GM23338 (cell line): Measurements from ENCODE around the gene ZNF277. TPM values are rescaled to one million over a fixed set of nuclear protein-coding genes. Genes with fewer than 3 reads are reported as not detected.

ENCODE experiments used
- ATAC-seq: fragments of 200-7000 bp; cut with Tn5 transposase; 3 replicates; pipeline ENCODE4 v1.9.1; 2020
- DNase-seq: peaks from one replicate; pipeline ENCODE4 v3.0.0-alpha.2; 2015; ENCODE audit warnings: low spot score
- H2AFZ ChIP-seq: fragments of 200-600 bp; sonication (generic); 2 replicates; pipeline ENCODE4 v1.8.0; 2016; ENCODE audit warnings: antibody characterized with exemption, mild to moderate bottlenecking, moderate library complexity
- H3F3A ChIP-seq: fragments of 200-600 bp; sonication (generic); replicated peaks from 2 replicates; pipeline ENCODE4 v1.8.0; 2017; ENCODE audit warnings: antibody characterized with exemption, mixed run types, low read depth
- H3K27ac ChIP-seq: fragments of 200-600 bp; sonication (generic); 2 replicates; pipeline ENCODE4 v1.6.1; 2016; ENCODE audit warnings: low read depth
- H3K27me3 ChIP-seq: fragments of 200-600 bp; sonication (generic); 2 replicates; pipeline ENCODE4 v1.8.0; 2016; ENCODE audit warnings: mild to moderate bottlenecking, mixed run types, moderate library complexity; ENCODE audit not compliant: insufficient read depth
- H3K36me3 ChIP-seq: fragments of 200-600 bp; sonication (generic); 2 replicates; pipeline ENCODE4 v1.8.0; 2016; ENCODE audit warnings: mild to moderate bottlenecking; ENCODE audit not compliant: insufficient read depth
- H3K4me1 ChIP-seq: fragments of 200-600 bp; sonication (generic); 2 replicates; pipeline ENCODE4 v1.8.0; 2016; ENCODE audit warnings: mild to moderate bottlenecking, moderate library complexity; ENCODE audit not compliant: insufficient read depth
- H3K4me2 ChIP-seq: fragments of 200-600 bp; sonication (generic); 2 replicates; pipeline ENCODE4 v1.7.1; 2017; ENCODE audit warnings: mixed run types
- H3K4me3 ChIP-seq: fragments of 200-600 bp; sonication (generic); 2 replicates; pipeline ENCODE4 v1.6.1; 2016; ENCODE audit warnings: mixed run types
- H3K79me2 ChIP-seq: fragments of 200-600 bp; sonication (generic); replicated peaks from 2 replicates; pipeline ENCODE4 v1.8.0; 2017; ENCODE audit warnings: mild to moderate bottlenecking; ENCODE audit not compliant: insufficient read depth
- H3K9me2 ChIP-seq: fragments of 200-600 bp; sonication (generic); 2 replicates; pipeline ENCODE4 v1.8.0; 2017; ENCODE audit not compliant: insufficient read depth
- H4K20me1 ChIP-seq: fragments of 200-600 bp; sonication (generic); replicated peaks from 2 replicates; pipeline ENCODE4 v1.8.0; 2017; ENCODE audit warnings: mild to moderate bottlenecking; ENCODE audit not compliant: insufficient read depth
- H3K27ac Mint-ChIP-seq: 2 replicates; pipeline ENCODE4 v1.8.0; 2020; ENCODE audit warnings: inconsistent platforms, mild to moderate bottlenecking, moderate library complexity, mixed read lengths
- H3K27me3 Mint-ChIP-seq: 3 replicates; pipeline ENCODE4 v1.8.0; 2022; ENCODE audit warnings: low read depth, mild to moderate bottlenecking, moderate library complexity, mixed read lengths, inconsistent platforms; ENCODE audit not compliant: insufficient read depth, poor library complexity
- H3K36me3 Mint-ChIP-seq: 3 replicates; pipeline ENCODE4 v1.8.0; 2021; ENCODE audit warnings: low read depth, mild to moderate bottlenecking, inconsistent platforms, moderate library complexity, mixed read lengths
- H3K4me1 Mint-ChIP-seq: 3 replicates; pipeline ENCODE4 v1.8.0; 2020; ENCODE audit warnings: mild to moderate bottlenecking, inconsistent platforms, mixed read lengths
- H3K4me3 Mint-ChIP-seq: 3 replicates; pipeline ENCODE4 v1.8.0; 2021; ENCODE audit warnings: moderate library complexity, mild to moderate bottlenecking, inconsistent platforms, mixed read lengths
- H3K9me3 Mint-ChIP-seq: 3 replicates; pipeline ENCODE4 v1.8.0; 2020; ENCODE audit warnings: moderate library complexity, mild to moderate bottlenecking, inconsistent platforms, mixed read lengths
- CREB1 ChIP-seq: fragments of 250-450 bp; sonication (Bioruptor Pico); IDR thresholded peaks from 2 replicates; pipeline ENCODE4 v1.5.0; 2020; ENCODE audit warnings: low read depth, mild to moderate bottlenecking, moderate library complexity
- CTCF ChIP-seq, 2 experiments: fragments of 200-600 bp in 1 of 2; sonication (generic) in 1 of 2; conservative IDR thresholded peaks; 2 replicates each; pipeline versions ENCODE4 v1.5.1 to v1.6.1; 2016 to 2017; ENCODE audit warnings: antibody characterized with exemption in 2 of 2, low read depth in 2 of 2, mild to moderate bottlenecking in 2 of 2, moderate library complexity in 1 of 2
- ETS1 ChIP-seq: IDR thresholded peaks from 2 replicates; pipeline ENCODE4 v1.6.1; 2016; ENCODE audit warnings: antibody characterized with exemption
- EZH2 ChIP-seq: fragments of 200-600 bp; sonication (generic); IDR thresholded peaks from one replicate; pipeline ENCODE4 v1.8.0; 2017; ENCODE audit warnings: antibody characterized with exemption, mild to moderate bottlenecking, low read depth; ENCODE audit not compliant: unreplicated experiment
- EZH2phosphoT487 ChIP-seq: fragments of 200-600 bp; sonication (generic); IDR thresholded peaks from one replicate; pipeline ENCODE4 v1.8.1; 2018; ENCODE audit warnings: antibody characterized with exemption; ENCODE audit not compliant: unreplicated experiment
- JUNB ChIP-seq: IDR thresholded peaks from one replicate; pipeline ENCODE4 v1.6.1; 2016; ENCODE audit warnings: antibody characterized with exemption; ENCODE audit not compliant: unreplicated experiment
- NANOG ChIP-seq: IDR thresholded peaks from 2 replicates; pipeline ENCODE4 v1.6.1; 2016; ENCODE audit warnings: antibody characterized with exemption, borderline replicate concordance
- POLR2AphosphoS5 ChIP-seq: IDR thresholded peaks from 2 replicates; pipeline ENCODE4 v1.6.1; 2016; ENCODE audit warnings: antibody characterized with exemption, low read depth
- REST ChIP-seq: IDR thresholded peaks from one replicate; pipeline ENCODE4 v1.6.1; 2018; ENCODE audit warnings: antibody characterized with exemption; ENCODE audit not compliant: unreplicated experiment
- STAT1 ChIP-seq: IDR thresholded peaks from one replicate; pipeline ENCODE4 v1.6.1; 2016; ENCODE audit warnings: antibody characterized with exemption; ENCODE audit not compliant: unreplicated experiment
- ZNF114 ChIP-seq: fragments of 250-450 bp; sonication (Bioruptor Pico); IDR thresholded peaks from 2 replicates; pipeline ENCODE4 v1.5.0; 2020; ENCODE audit warnings: mild to moderate bottlenecking, moderate library complexity
- ZNF331 ChIP-seq: fragments of 250-450 bp; sonication (Bioruptor Pico); IDR thresholded peaks from 2 replicates; pipeline ENCODE4 v1.5.0; 2020; ENCODE audit warnings: low read depth, mild to moderate bottlenecking, moderate library complexity
- ZNF462 ChIP-seq: fragments of 250-450 bp; sonication (Bioruptor Pico); IDR thresholded peaks from 2 replicates; pipeline ENCODE4 v1.5.0; 2020; ENCODE audit warnings: mild to moderate bottlenecking, moderate library complexity
- polyA plus RNA-seq: library from polyadenylated mRNA; unstranded; fragments of >200 nt; fragmentation: Nextera tagmentation; extraction: Ambion mirVana; gene quantifications from 2 replicates; pipeline ENCODE4 v1.2.1, GENCODE V29; 2016
- total RNA-seq: library from RNA; depleted of rRNA; stranded (reverse); fragments of >200 nt; shearing (Covaris generic); gene quantifications from 2 replicates; pipeline ENCODE4 v1.2.3, GENCODE V29; 2014

Gene ZNF277
- total and polyA plus RNA-seq, 2 experiments from 2014 or later: 25.4 to 28.9 TPM

- no peak overlapping the region for H3K4me3 ChIP-seq
- no peaks in the 10 kb centered on the region for H3K9me2 ChIP-seq
- peaks cover 27% of the 10 kb centered on the region for H4K20me1 ChIP-seq
- Mint-ChIP-seq H3K4me1 (peaks cover 66% of the 10 kb centered on the region), H3K9me3 (no peaks in the 10 kb centered on the region), H3K27ac (no peak overlapping the region; the same call in 1 of the 2 replicates), H3K27me3 (peaks cover 5% of the 10 kb centered on the region), H3K4me3 (no peak overlapping the region), H3K36me3 (no peaks in the 10 kb centered on the region)
- no peaks in the 10 kb centered on the region for H3K36me3 ChIP-seq
- H3K27ac ChIP-seq: no peak overlapping the region
- TF ChIP-seq ETS1 (no peak), EZH2phosphoT487 (no peak), EZH2 (no peak), CREB1 (CRISPR knock-in tag) (no peak), ZNF114 (CRISPR knock-in tag) (no peak), ZNF462 (CRISPR knock-in tag) (no peak), POLR2AphosphoS5 (no peak), ZNF331 (no peak), STAT1 (no peak), NANOG (no peak), REST (no peak), CTCF (conservative IDR thresholded peaks at IDR 0.05; ENCODE audit: low read depth in 2 of 2) (no peak), JUNB (no peak)
- no peaks in the 10 kb centered on the region for H3F3A ChIP-seq
- peak overlapping the region; percentile 45; the same call in 1 of the 2 replicates for H3K4me2 ChIP-seq
- no peak overlapping the region for H2AFZ ChIP-seq
- H3K79me2 ChIP-seq: peaks cover 98% of the 10 kb centered on the region
- DNase-seq (no peak), ATAC-seq (no peak)
- H3K4me1 ChIP-seq: peaks cover 46% of the 10 kb centered on the region
- no peaks in the 10 kb centered on the region for H3K27me3 ChIP-seq
Measured at GRCh38 chr7:112214883-112215282, 8.4 kb downstream of the ZNF277 start.
